Ammon's horn (tissue), 1 donor: Measurements from ENCODE around the gene ZNF260.

Source experiments
- DNase-seq: peaks from one replicate; pipeline ENCODE4 v3.0.0-alpha.2; 2016; ENCODE audit warnings: low spot score

ZNF260 gene

DNA sequence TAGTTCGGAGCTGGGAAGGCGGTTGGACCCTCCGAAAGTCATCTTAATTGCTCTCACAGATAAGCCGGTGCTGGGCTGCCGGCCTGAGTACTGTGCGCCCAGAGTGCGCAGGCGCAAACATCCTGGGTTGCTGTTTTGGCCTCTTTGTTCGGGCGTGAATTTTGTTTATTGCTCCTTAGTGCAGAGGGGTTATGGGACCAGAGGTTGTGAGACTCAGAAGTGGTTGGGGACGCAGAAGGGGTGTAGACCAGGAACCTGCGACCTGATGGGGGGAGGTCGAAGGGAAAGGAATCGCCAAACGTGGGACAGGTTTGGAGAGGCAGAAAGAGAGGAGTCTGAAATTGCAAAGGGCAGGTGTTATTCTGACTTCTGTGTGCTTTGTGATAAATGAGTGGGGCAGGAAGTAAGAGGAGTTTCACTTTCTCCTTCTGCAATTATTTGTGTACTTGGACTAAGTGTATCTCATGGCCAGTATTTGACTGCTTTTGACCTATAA, 38.1 kb downstream of the ZNF260 start:
- DNase-seq = no peak

DNA sequence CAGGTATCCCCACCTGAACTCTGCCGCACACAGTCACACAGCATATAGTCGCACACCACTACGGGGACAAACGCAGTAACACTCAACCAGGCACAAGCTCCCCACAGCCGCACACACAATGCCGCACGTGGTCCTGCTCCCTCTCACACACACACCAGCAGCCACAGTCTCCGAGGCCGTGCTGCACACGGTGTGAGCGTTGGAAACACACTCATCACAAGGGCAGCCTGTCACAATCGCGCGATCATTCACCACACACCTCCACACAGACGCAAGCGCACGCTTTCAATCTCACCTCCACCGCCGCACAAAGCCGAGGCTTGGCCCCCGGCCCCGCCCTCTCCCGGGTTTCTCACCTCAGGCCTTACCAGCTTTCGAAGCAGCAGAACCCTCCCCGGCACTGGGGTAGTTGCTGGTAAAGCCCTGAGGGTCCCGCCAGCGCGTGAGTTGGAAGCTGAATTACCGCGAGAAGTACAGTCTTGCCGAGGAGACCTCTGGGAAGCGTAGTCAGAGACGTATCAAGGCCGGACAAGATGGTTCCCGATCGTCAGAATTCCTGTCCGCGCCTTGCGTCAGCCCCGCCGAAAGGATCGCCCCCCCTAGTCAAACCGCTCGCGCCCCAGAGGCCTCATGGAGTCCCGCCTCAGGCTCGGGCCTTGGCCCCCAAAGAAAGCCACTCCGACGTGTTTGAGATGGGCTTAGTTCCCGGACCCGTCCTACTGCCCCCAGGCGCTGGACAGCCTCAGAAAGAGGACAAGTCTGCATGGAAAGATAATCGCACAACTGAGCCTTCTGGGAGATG, 38.8 kb downstream of the ZNF260 start, which contains the start of gene ZNF566:
ZNF566 (minus strand) TSS at position 444 of the 802 bp plus-strand sequence. CDS start 13,004 bp downstream, outside the sequence.
- DNase-seq = peak; percentile 96

DNA sequence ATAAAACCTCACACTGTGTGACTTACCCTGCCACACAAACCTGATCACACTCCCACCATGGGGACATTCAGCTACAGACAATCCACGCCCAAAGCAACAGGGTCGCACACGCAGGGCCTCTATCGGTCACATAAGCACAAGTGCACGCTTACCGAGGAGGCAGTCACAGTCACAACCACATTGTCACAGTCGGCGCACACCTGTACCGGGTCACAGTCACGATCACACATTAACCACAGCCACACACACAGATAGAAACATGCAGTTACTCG, 39.3 kb downstream of the ZNF260 start:
- peak; percentile 64 for DNase-seq

DNA sequence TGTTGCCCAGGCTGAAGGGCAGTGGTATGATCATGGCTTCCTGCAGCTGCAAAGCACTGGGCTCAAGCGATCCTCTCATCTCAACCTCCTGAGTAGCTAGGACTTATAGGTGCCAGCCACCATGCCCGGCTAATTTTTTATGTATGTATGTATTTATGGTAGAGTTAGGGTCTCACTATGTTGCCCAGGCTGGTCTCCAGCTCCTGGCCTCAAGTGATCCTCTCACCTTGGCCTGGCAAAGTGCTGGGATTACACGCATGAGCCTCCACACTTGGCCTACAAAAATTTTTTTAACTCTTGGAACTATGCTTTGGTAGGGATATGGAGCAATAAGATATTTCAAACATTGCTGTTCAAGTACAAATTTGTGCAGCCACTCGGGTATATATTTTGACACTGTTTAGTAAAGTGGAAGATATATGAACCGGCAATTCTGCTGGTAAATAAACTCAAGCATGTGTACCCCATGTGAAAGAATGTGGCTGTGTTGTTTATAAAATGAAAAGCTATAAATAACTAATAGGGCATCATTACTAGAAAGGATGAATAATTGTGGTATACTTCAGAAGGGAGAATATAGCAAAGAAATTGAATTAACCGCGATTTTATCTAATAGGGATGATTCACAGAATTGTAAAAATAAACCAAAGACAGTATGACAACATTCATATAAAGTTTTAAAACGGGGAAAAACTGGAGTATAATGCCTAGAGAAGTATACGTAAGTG, 39.8 kb downstream of the ZNF260 start:
- DNase-seq = no peak

DNA sequence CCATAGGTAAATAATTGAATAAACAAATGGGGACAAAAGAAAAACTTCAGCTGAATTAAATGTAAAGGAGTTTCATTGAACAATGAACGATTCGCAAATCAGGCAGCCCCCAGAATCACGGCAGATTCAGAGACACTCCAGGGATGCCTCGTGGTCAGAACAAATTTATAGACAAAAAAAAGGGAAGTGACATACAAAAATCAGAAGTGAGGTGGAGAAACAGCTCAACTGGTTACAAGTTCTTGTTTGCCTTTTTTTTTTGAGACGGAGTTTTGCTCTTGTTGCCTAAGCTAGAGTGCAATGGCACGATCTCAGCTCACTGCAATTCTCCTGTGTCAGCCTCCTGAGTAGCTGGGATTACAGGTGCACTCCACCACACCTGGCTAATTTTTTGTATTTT, 44.4 kb downstream of the ZNF260 start:
- DNase-seq = no peak

DNA sequence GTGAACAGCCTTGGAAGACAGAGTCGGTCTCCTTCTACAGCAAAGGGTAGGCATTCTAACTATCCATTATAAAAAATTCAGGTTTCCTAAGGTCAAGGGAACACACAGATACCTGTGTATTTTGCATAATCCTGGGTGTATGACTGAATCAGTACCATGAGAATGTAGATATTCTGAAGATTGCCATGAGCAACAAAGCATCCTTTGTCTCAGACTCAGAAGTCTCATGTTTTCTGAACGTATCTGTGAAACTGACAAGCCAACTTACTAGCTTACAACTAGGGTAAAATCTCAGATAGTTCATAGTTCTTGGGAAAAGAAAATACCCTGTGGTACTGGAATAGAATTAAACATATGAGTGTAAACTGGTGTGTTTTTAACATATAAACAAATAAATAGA, 45.2 kb downstream of the ZNF260 start:
- DNase-seq = no peak
